ENCODE measurements around the gene ORC6.
"Not testable (repeated sequence)": the region's sequence is repeated elsewhere in the genome, so short reads cannot be mapped to it uniquely, and the experiment has no call there.

Gene ORC6

GRCh38 chr16:46689365-46690280 is at the start of gene ORC6:
Gene ORC6, plus strand, starts transcription at chr16:46689659. Its CDS starts 47 bp downstream, at chr16:46689706.
- H3K9me3 Mint-ChIP-seq: no peaks in the 10 kb centered on the region
- DNase-seq (ENCODE audit: low spot score in 2 of 2) (peak; percentile 94 to 99), ATAC-seq (ENCODE audit: low read depth) (peak; percentile 69)
- H3K4me1 Mint-ChIP-seq: peaks cover 31% of the 10 kb centered on the region
- no peak within 1 kb of the TSS for H3K4me3 Mint-ChIP-seq
- no peaks in the 10 kb centered on the region for H3K36me3 Mint-ChIP-seq
- no peaks in the 10 kb centered on the region for H3K27me3 Mint-ChIP-seq
- no peak within 1 kb of the TSS for H3K27ac Mint-ChIP-seq

- no peaks in the 10 kb centered on the region for H3K4me1 Mint-ChIP-seq
- peaks cover 8% of the 10 kb centered on the region for H3K9me3 Mint-ChIP-seq
- peak overlapping the region; percentile 41 for H3K27ac Mint-ChIP-seq
- no peaks in the 10 kb centered on the region for H3K27me3 Mint-ChIP-seq
- H3K4me3 Mint-ChIP-seq: no peak overlapping the region
- DNase-seq (ENCODE audit: low spot score in 2 of 2) (no peak), ATAC-seq (ENCODE audit: low read depth) (no peak)
- H3K36me3 Mint-ChIP-seq: peaks cover 26% of the 10 kb centered on the region
Observed at GRCh38 chr16:46648656-46649055, 40.8 kb upstream of the ORC6 start.

- H3K36me3 Mint-ChIP-seq: peaks cover 17% of the 10 kb centered on the region
- DNase-seq (ENCODE audit: low spot score in 2 of 2) (no peak), ATAC-seq (ENCODE audit: low read depth) (no peak)
- H3K9me3 Mint-ChIP-seq: peaks cover 5% of the 10 kb centered on the region
- no peak overlapping the region for H3K27ac Mint-ChIP-seq
- no peaks in the 10 kb centered on the region for H3K27me3 Mint-ChIP-seq
- H3K4me1 Mint-ChIP-seq: no peaks in the 10 kb centered on the region
- H3K4me3 Mint-ChIP-seq: no peak overlapping the region
Observed at GRCh38 chr16:46649588-46650253, 39.7 kb upstream of the ORC6 start.

GRCh38 chr16:46650254-46650623 is 39.2 kb upstream of the ORC6 start:
- ATAC-seq (ENCODE audit: low read depth) (no peak), DNase-seq (ENCODE audit: low spot score in 2 of 2) (no peak)
- Mint-ChIP-seq H3K27me3 (no peaks in the 10 kb centered on the region), H3K36me3 (peaks cover 13% of the 10 kb centered on the region), H3K4me3 (no peak overlapping the region), H3K4me1 (no peaks in the 10 kb centered on the region), H3K27ac (no peak overlapping the region), H3K9me3 (peaks cover 5% of the 10 kb centered on the region)

- no peak for ATAC-seq (ENCODE audit: low read depth)
- H3K27me3 Mint-ChIP-seq: no peaks in the 10 kb centered on the region
- H3K36me3 Mint-ChIP-seq: peaks cover 8% of the 10 kb centered on the region
- H3K4me3 Mint-ChIP-seq: no peak overlapping the region
- no peak overlapping the region for H3K27ac Mint-ChIP-seq
- H3K9me3 Mint-ChIP-seq: no peaks in the 10 kb centered on the region
- no peak for DNase-seq (ENCODE audit: low spot score in 2 of 2)
- H3K4me1 Mint-ChIP-seq: peaks cover 3% of the 10 kb centered on the region
Observed at GRCh38 chr16:46651305-46651704, 38.2 kb upstream of the ORC6 start.

- ATAC-seq (ENCODE audit: low read depth): peak; percentile 95
- Mint-ChIP-seq H3K27ac (peak overlapping the region; percentile 48), H3K9me3 (no peaks in the 10 kb centered on the region), H3K36me3 (peaks cover 17% of the 10 kb centered on the region), H3K27me3 (no peaks in the 10 kb centered on the region), H3K4me3 (no peak overlapping the region), H3K4me1 (peaks cover 17% of the 10 kb centered on the region)
- peak; percentile 27 to 30 for DNase-seq (ENCODE audit: low spot score in 2 of 2)
Observed at GRCh38 chr16:46658925-46659324, 30.5 kb upstream of the ORC6 start.

- Mint-ChIP-seq H3K27me3 (no peaks in the 10 kb centered on the region), H3K36me3 (peaks cover 27% of the 10 kb centered on the region), H3K9me3 (no peaks in the 10 kb centered on the region), H3K27ac (peak overlapping the region; percentile 17), H3K4me3 (no peak overlapping the region), H3K4me1 (peaks cover 14% of the 10 kb centered on the region)
- DNase-seq (ENCODE audit: low spot score in 2 of 2) (no peak), ATAC-seq (ENCODE audit: low read depth) (no peak)
Observed at GRCh38 chr16:46662123-46662522, 27.3 kb upstream of the ORC6 start.

GRCh38 chr16:46673320-46674013 is 16.0 kb upstream of the ORC6 start:
- H3K27ac Mint-ChIP-seq: no peak overlapping the region
- peaks cover 21% of the 10 kb centered on the region for H3K36me3 Mint-ChIP-seq
- H3K4me1 Mint-ChIP-seq: peaks cover 2% of the 10 kb centered on the region

GRCh38 chr16:46677943-46678342 is 11.5 kb upstream of the ORC6 start:
- not testable (repeated sequence) for H3K27me3 Mint-ChIP-seq; H3K27ac Mint-ChIP-seq; DNase-seq (ENCODE audit: low spot score in 2 of 2); H3K4me3 Mint-ChIP-seq; H3K9me3 Mint-ChIP-seq; H3K4me1 Mint-ChIP-seq; ATAC-seq (ENCODE audit: low read depth)
- H3K36me3 Mint-ChIP-seq: peaks cover 21% of the 10 kb centered on the region

More at GRCh38 chr16:46673320-46674013, 16.0 kb upstream of the ORC6 start:
- no peak overlapping the region for H3K4me3 Mint-ChIP-seq
- peak; percentile 34 to 47 for DNase-seq (ENCODE audit: low spot score in 2 of 2)
- H3K27me3 Mint-ChIP-seq: no peaks in the 10 kb centered on the region
- no peaks in the 10 kb centered on the region for H3K9me3 Mint-ChIP-seq
- ATAC-seq (ENCODE audit: low read depth): peak; percentile 98

GRCh38 chr16:46681867-46682266 is 7.6 kb upstream of the ORC6 start:
- H3K36me3 Mint-ChIP-seq: peaks cover 12% of the 10 kb centered on the region

GRCh38 chr16:46686815-46687473 is 2.5 kb upstream of the ORC6 start:
- Mint-ChIP-seq H3K27ac (no peak overlapping the region), H3K4me3 (no peak overlapping the region), H3K4me1 (peaks cover 45% of the 10 kb centered on the region), H3K36me3 (no peaks in the 10 kb centered on the region), H3K9me3 (no peaks in the 10 kb centered on the region), H3K27me3 (no peaks in the 10 kb centered on the region)
- ATAC-seq (ENCODE audit: low read depth) (no peak), DNase-seq (ENCODE audit: low spot score in 2 of 2) (no peak)

More at GRCh38 chr16:46681867-46682266, 7.6 kb upstream of the ORC6 start:
- H3K9me3 Mint-ChIP-seq; DNase-seq (ENCODE audit: low spot score in 2 of 2); ATAC-seq (ENCODE audit: low read depth); H3K4me3 Mint-ChIP-seq; H3K27me3 Mint-ChIP-seq: not testable (repeated sequence)
- peaks cover 23% of the 10 kb centered on the region for H3K4me1 Mint-ChIP-seq
- peak overlapping the region; percentile 38 for H3K27ac Mint-ChIP-seq

- Mint-ChIP-seq H3K36me3 (no peaks in the 10 kb centered on the region), H3K4me1 (peaks cover 42% of the 10 kb centered on the region), H3K4me3 (no peak overlapping the region), H3K9me3 (no peaks in the 10 kb centered on the region), H3K27me3 (no peaks in the 10 kb centered on the region), H3K27ac (no peak overlapping the region)
- DNase-seq (ENCODE audit: low spot score in 2 of 2): no peak
- no peak for ATAC-seq (ENCODE audit: low read depth)
Observed at GRCh38 chr16:46687486-46687885, 2.0 kb upstream of the ORC6 start.

- Mint-ChIP-seq H3K27ac (no peak overlapping the region), H3K9me3 (no peaks in the 10 kb centered on the region)
- ATAC-seq (ENCODE audit: low read depth): peak; percentile 25
Observed at GRCh38 chr16:46688101-46688653, 1.3 kb upstream of the ORC6 start.

More at GRCh38 chr16:46688101-46688653, 1.3 kb upstream of the ORC6 start:
- Mint-ChIP-seq H3K27me3 (no peaks in the 10 kb centered on the region), H3K4me3 (no peak overlapping the region), H3K36me3 (no peaks in the 10 kb centered on the region), H3K4me1 (peaks cover 39% of the 10 kb centered on the region)
- DNase-seq (ENCODE audit: low spot score in 2 of 2): peak; percentile 54 to 57
